Stimulated activated CD4-positive, alpha-beta T cell treated with anti-CD3 and anti-CD28 coated beads, TNF-alpha, amount 100 ng/mL, for 4 hours (primary cell): ENCODE data around the gene CDX2.

Experiments used
- DNase-seq, 3 experiments: peaks; one replicate each; pipeline ENCODE4 v3.0.0-alpha.2; 2020; ENCODE audit warnings: low read depth in 3 of 3

CDX2 gene

GRCh38 chr13:27918041-27918917 lies 50.8 kb downstream of the CDX2 start:
- no peak for DNase-seq

GRCh38 chr13:27917121-27917947 lies 51.8 kb downstream of the CDX2 start:
- no peak for DNase-seq

GRCh38 chr13:27915301-27916207 lies 53.6 kb downstream of the CDX2 start:
- DNase-seq: no peak

- no peak for DNase-seq
Observed at GRCh38 chr13:27913160-27913559, 56.0 kb downstream of the CDX2 start.

- DNase-seq: no peak
Observed at GRCh38 chr13:27911521-27911920, 57.6 kb downstream of the CDX2 start.
